Uterus (tissue), 2 donors: ENCODE results near the gene ZNF598.

Experiments
- CTCF ChIP-seq, 4 experiments: fragments of 200-600 bp in 2 of 4; fragments of 450-650 bp in 2 of 4; sonication (generic) in 2 of 4; IDR thresholded peaks; one replicate each; pipeline ENCODE4 v1.5.1; 2016 to 2019; ENCODE audit warnings: antibody characterized with exemption in 4 of 4, mild to moderate bottlenecking in 2 of 4, moderate library complexity in 1 of 4
- POLR2A ChIP-seq, 2 donors: fragments of 450-650 bp; IDR thresholded peaks; one replicate each; pipeline ENCODE4 v1.6.1; 2016; ENCODE audit warnings: antibody characterized with exemption in 2 of 2, mild to moderate bottlenecking in 1 of 2, moderate library complexity in 1 of 2

- TF ChIP-seq CTCF (IDR thresholded peaks at IDR 0.05) (no peak), POLR2A (IDR thresholded peaks at IDR 0.05) (no peak)
Measured at GRCh38 chr16:2042986-2043666, 33.5 kb upstream of the ZNF598 start.
